ENCODE results near the gene ITPK1. TPM values are rescaled to one million over a fixed set of nuclear protein-coding genes. Genes with fewer than 3 reads are reported as not detected.

Gene ITPK1
- total RNA-seq, 2 donors from 2014 or later: 53.4 to 61.8 TPM

DNA sequence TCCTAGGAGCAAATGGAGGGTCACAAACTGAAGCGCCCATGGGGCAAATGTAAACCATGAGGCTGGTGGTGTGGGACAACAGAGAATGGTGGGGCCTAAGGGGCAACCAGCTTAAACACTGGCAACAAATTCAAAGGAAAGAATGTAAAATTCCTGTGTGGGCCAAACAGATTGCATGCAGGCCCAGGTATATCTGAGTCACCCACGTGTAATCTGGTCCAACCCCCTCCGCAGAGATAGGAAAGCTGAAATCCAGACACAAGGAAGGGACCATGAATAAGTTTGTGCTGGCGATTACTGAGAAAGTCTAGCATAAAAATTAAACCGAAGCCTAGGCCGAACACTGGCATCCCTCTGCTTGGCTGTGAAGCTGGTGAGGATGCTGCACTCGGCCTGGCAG lies 71.6 kb downstream of the ITPK1 start:
- ATAC-seq (replicated peaks in 1 of 2): no peak
- Mint-ChIP-seq H3K4me3 (no peak overlapping the region), H3K27me3 (ENCODE audit: low read depth) (no peaks in the 10 kb centered on the region), H3K4me1 (ENCODE audit: low read depth) (peaks cover 32% of the 10 kb centered on the region), H3K27ac (peak overlapping the region; percentile 49), H3K9me3 (no peaks in the 10 kb centered on the region), H3K36me3 (ENCODE audit: insufficient read depth in 2 of 2) (peaks cover 0 to 1% of the 10 kb centered on the region in 2 donors)
- DNase-seq: no peak

- H3K9me3 Mint-ChIP-seq: no peaks in the 10 kb centered on the region
- H3K4me3 Mint-ChIP-seq: peak overlapping the region; percentile 9 to 19
- ATAC-seq (replicated peaks in 1 of 2) (peak; percentile 31 to 51), DNase-seq (peak in 1 of 2 donors; percentile 21)
- peak overlapping the region; percentile 39 for H3K27ac Mint-ChIP-seq
- H3K27me3 Mint-ChIP-seq (ENCODE audit: low read depth): no peaks in the 10 kb centered on the region
- H3K4me1 Mint-ChIP-seq (ENCODE audit: low read depth): peaks cover 35% of the 10 kb centered on the region
- no peaks in the 10 kb centered on the region for H3K36me3 Mint-ChIP-seq (ENCODE audit: insufficient read depth in 2 of 2)
Measured at GRCh38 chr14:93042968-93043940, 72.5 kb downstream of the ITPK1 start.

DNA sequence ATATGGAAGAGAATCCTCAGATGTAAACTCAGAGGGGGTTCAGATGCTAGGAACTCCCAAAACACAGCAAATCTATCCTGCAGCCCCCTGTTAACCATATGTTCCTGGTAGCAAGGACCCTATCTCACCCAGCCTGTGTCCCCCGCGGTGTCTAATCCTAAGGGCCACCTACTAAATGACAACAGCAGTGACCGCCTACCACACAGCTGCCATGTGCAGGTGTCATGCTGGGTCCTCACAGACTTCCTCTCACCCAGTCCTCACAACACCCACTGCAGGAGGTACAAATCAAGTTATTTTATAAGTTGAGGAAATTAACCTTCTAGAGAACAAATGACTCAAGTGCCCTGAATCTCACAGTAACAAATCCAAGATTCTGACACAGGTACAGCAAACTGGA lies 73.9 kb downstream of the ITPK1 start:
- H3K4me3 Mint-ChIP-seq: no peak overlapping the region
- peak overlapping the region; percentile 80 for H3K27ac Mint-ChIP-seq
- no peaks in the 10 kb centered on the region for H3K36me3 Mint-ChIP-seq (ENCODE audit: insufficient read depth in 2 of 2)
- no peaks in the 10 kb centered on the region for H3K9me3 Mint-ChIP-seq
- H3K4me1 Mint-ChIP-seq (ENCODE audit: low read depth): peaks cover 35% of the 10 kb centered on the region
- no peak for DNase-seq
- H3K27me3 Mint-ChIP-seq (ENCODE audit: low read depth): no peaks in the 10 kb centered on the region
- no peak for ATAC-seq (replicated peaks in 1 of 2)

- ATAC-seq (replicated peaks in 1 of 2) (no peak), DNase-seq (no peak)
- Mint-ChIP-seq H3K4me1 (ENCODE audit: low read depth) (peaks cover 31% of the 10 kb centered on the region), H3K27ac (no peak overlapping the region), H3K4me3 (no peak overlapping the region), H3K27me3 (ENCODE audit: low read depth) (no peaks in the 10 kb centered on the region), H3K9me3 (no peaks in the 10 kb centered on the region), H3K36me3 (ENCODE audit: insufficient read depth in 2 of 2) (no peaks in the 10 kb centered on the region)
Measured at GRCh38 chr14:93040982-93041381, 74.7 kb downstream of the ITPK1 start.

GRCh38 chr14:93040443-93040842 lies 75.3 kb downstream of the ITPK1 start:
- no peak overlapping the region for H3K4me3 Mint-ChIP-seq
- DNase-seq (no peak), ATAC-seq (replicated peaks in 1 of 2) (no peak)
- no peaks in the 10 kb centered on the region for H3K27me3 Mint-ChIP-seq (ENCODE audit: low read depth)
- no peak overlapping the region for H3K27ac Mint-ChIP-seq
- no peaks in the 10 kb centered on the region for H3K36me3 Mint-ChIP-seq (ENCODE audit: insufficient read depth in 2 of 2)
- H3K9me3 Mint-ChIP-seq: no peaks in the 10 kb centered on the region
- peaks cover 30% of the 10 kb centered on the region for H3K4me1 Mint-ChIP-seq (ENCODE audit: low read depth)

DNA sequence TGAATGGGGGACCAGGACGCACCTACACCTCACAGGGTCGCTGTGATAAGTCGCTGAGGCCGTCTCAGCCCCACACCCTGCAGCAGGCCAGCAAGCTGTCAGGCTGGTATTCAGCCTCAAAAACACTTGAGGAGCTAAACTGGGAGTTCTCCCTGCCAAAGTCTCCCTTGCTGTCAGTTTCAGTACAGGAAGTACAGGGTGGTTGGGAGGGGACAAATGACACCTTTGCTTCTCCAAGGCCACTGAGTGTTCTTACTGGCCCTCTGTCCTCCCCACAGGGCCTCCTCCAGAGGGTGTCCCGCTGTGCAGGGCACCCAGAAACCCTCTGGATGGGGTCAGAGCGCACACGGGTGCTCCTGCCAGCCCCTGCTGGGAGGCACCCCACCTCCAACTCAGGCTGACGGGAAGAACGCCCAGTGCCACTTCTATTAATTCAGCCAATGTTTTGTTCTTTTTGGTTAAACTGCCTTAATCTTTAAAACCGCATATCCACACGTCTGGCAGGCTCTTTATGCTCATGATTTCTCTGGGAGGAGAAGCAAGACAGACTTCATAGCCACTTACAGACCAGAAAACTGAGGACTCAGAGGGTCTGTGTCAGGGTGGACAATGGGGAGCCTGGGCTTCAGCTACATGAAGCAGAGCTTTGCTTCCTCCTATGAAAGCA lies 75.9 kb downstream of the ITPK1 start:
- H3K27ac Mint-ChIP-seq: no peak overlapping the region
- ATAC-seq (replicated peaks in 1 of 2) (no peak), DNase-seq (no peak)

DNA sequence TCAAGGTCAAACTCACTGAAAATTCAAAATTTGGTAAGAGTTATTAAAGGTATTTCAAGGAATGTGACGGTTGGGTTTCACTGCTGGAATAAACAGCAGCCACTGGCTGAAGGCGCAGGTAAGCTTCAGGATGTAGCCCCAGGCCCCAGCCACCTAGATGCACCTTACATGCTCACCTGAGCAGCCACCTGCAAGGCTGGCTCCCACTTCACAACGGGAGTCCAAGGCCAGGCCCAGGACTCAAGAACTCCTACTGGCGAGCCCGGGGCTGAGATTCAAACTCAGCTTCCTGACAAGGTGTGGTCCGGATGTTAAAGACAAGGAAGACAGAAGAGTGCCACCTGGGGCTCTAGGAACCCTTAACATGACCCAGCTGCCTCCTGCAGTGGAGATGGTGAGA lies 78.4 kb downstream of the ITPK1 start:
- Mint-ChIP-seq H3K27me3 (ENCODE audit: low read depth) (no peaks in the 10 kb centered on the region), H3K9me3 (no peaks in the 10 kb centered on the region), H3K4me1 (ENCODE audit: low read depth) (peaks cover 36% of the 10 kb centered on the region), H3K27ac (no peak overlapping the region), H3K36me3 (ENCODE audit: insufficient read depth in 2 of 2) (no peaks in the 10 kb centered on the region), H3K4me3 (no peak overlapping the region)
- no peak for ATAC-seq (replicated peaks in 1 of 2)
- no peak for DNase-seq

More for the DNA sequence above, 75.9 kb downstream of the ITPK1 start:
- H3K27me3 Mint-ChIP-seq (ENCODE audit: low read depth): no peaks in the 10 kb centered on the region
- H3K9me3 Mint-ChIP-seq: no peaks in the 10 kb centered on the region
- H3K4me1 Mint-ChIP-seq (ENCODE audit: low read depth): peaks cover 35% of the 10 kb centered on the region
- no peaks in the 10 kb centered on the region for H3K36me3 Mint-ChIP-seq (ENCODE audit: insufficient read depth in 2 of 2)
- H3K4me3 Mint-ChIP-seq: no peak overlapping the region

GRCh38 chr14:93036652-93037345 lies 78.9 kb downstream of the ITPK1 start:
- Mint-ChIP-seq H3K9me3 (no peaks in the 10 kb centered on the region), H3K27ac (no peak overlapping the region), H3K36me3 (ENCODE audit: insufficient read depth in 2 of 2) (no peaks in the 10 kb centered on the region), H3K27me3 (ENCODE audit: low read depth) (no peaks in the 10 kb centered on the region), H3K4me3 (no peak overlapping the region), H3K4me1 (ENCODE audit: low read depth) (peaks cover 34% of the 10 kb centered on the region)
- no peak for ATAC-seq (replicated peaks in 1 of 2)
- no peak for DNase-seq

- H3K27me3 Mint-ChIP-seq (ENCODE audit: low read depth): no peaks in the 10 kb centered on the region
- ATAC-seq (replicated peaks in 1 of 2) (peak in 1 of 2 donors; percentile 9), DNase-seq (no peak)
- H3K27ac Mint-ChIP-seq: no peak overlapping the region
- no peak overlapping the region for H3K4me3 Mint-ChIP-seq
- no peaks in the 10 kb centered on the region for H3K36me3 Mint-ChIP-seq (ENCODE audit: insufficient read depth in 2 of 2)
- H3K4me1 Mint-ChIP-seq (ENCODE audit: low read depth): peaks cover 34% of the 10 kb centered on the region
- H3K9me3 Mint-ChIP-seq: no peaks in the 10 kb centered on the region
Measured at GRCh38 chr14:93035917-93036651, 79.6 kb downstream of the ITPK1 start.

GRCh38 chr14:93035585-93035916 lies 80.2 kb downstream of the ITPK1 start:
- no peak overlapping the region for H3K27ac Mint-ChIP-seq
- H3K4me3 Mint-ChIP-seq: no peak overlapping the region
- H3K9me3 Mint-ChIP-seq: no peaks in the 10 kb centered on the region
- H3K27me3 Mint-ChIP-seq (ENCODE audit: low read depth): no peaks in the 10 kb centered on the region
- DNase-seq (no peak), ATAC-seq (replicated peaks in 1 of 2) (no peak)
- H3K36me3 Mint-ChIP-seq (ENCODE audit: insufficient read depth in 2 of 2): no peaks in the 10 kb centered on the region
- H3K4me1 Mint-ChIP-seq (ENCODE audit: low read depth): peaks cover 31% of the 10 kb centered on the region

- no peak for DNase-seq
- peak overlapping the region; percentile 1 to 42 for H3K4me3 Mint-ChIP-seq
Measured at GRCh38 chr14:93034671-93034994, 81.1 kb downstream of the ITPK1 start.

GRCh38 chr14:93033983-93034670 lies 81.6 kb downstream of the ITPK1 start:
- DNase-seq (peak; percentile 51 to 56), ATAC-seq (replicated peaks in 1 of 2) (peak; percentile 85)
- Mint-ChIP-seq H3K4me3 (peak overlapping the region; percentile 1 to 42), H3K27me3 (ENCODE audit: low read depth) (no peaks in the 10 kb centered on the region), H3K27ac (peak overlapping the region; percentile 80), H3K36me3 (ENCODE audit: insufficient read depth in 2 of 2) (no peaks in the 10 kb centered on the region), H3K9me3 (no peaks in the 10 kb centered on the region), H3K4me1 (ENCODE audit: low read depth) (peaks cover 27% of the 10 kb centered on the region)

More at GRCh38 chr14:93034671-93034994, 81.1 kb downstream of the ITPK1 start:
- H3K9me3 Mint-ChIP-seq: no peaks in the 10 kb centered on the region
- H3K27me3 Mint-ChIP-seq (ENCODE audit: low read depth): no peaks in the 10 kb centered on the region
- peak; percentile 14 to 15 for ATAC-seq (replicated peaks in 1 of 2)
- peaks cover 29% of the 10 kb centered on the region for H3K4me1 Mint-ChIP-seq (ENCODE audit: low read depth)
- no peaks in the 10 kb centered on the region for H3K36me3 Mint-ChIP-seq (ENCODE audit: insufficient read depth in 2 of 2)
- H3K27ac Mint-ChIP-seq: peak overlapping the region; percentile 80

Measured in activated T-cell treated with anti-CD3 and anti-CD28 coated beads, Interleukin-2, amount 50 U/mL, for 72 hours (primary cell).